ENCODE data around the gene GHRHR.

The GHRHR gene

DNA sequence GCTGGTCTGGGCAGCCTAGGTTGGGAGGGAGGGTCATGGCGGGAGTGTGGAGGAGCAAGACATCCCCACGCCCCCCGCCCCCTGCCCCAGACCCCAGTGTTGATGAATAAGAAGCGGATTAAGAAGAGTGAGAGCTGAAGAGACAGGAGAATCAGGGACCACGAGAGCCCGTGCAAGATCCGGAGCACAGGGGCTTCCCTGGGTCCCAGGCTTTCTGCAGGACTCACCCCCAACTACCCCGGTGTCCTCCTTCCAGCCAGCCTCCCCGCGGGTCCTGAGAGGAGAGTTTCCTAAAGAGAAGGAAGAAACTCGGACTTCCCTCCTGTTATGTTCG, 20.1 kb downstream of the GHRHR start:
- in situ Hi-C loops (cut with MboI; ENCODE audit: low sequenced_read_pairs) = no loop called here

DNA sequence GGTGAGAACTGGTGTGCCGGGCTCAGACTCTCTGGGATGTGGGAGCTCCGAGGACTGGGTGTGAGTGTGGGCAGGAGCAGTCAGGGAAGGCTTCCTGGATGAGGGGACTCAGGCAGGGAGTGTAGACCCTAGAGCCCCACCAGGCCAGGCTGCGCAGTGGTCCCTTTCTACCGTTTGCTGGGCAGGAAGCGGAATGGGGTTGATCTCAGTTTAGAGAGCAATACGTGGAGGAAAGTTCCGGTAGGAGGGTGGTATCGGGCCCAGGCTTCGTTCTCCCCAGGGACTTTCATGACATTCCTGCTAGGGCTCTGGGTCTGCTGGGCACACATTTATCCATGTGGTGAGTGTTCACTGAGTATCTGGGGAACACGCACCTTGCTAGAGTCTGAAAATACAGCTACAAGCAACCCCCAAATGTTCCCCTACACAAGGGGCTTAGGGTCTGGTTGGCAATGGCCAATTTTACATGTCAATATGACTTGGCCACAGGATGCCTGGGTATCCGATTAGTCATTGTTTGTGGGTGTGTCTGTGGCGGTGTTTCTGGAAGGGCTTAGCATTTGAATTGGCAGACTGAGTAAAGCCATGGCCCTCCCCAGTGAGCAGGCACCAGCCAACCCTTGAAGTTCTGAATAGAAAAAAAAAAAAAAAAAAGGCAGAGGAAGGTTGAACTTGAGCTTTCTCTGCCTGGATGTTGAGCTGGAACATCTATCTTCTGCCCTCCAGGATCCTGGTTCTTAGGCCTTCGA, 20.8 kb downstream of the GHRHR start:
- in situ Hi-C loops (cut with MboI; ENCODE audit: low sequenced_read_pairs) = no loop called here

GRCh38 chr7:30985756-30986155, 22.0 kb downstream of the GHRHR start:
- in situ Hi-C loops (cut with MboI; ENCODE audit: low sequenced_read_pairs) = no loop called here

- in situ Hi-C loops (cut with MboI; ENCODE audit: low sequenced_read_pairs) = no loop called here
Measured at GRCh38 chr7:30986331-30986730, 22.6 kb downstream of the GHRHR start.

- in situ Hi-C loops (cut with MboI; ENCODE audit: low sequenced_read_pairs) = no loop called here
Measured at GRCh38 chr7:30986738-30987137, 23.0 kb downstream of the GHRHR start.

DNA sequence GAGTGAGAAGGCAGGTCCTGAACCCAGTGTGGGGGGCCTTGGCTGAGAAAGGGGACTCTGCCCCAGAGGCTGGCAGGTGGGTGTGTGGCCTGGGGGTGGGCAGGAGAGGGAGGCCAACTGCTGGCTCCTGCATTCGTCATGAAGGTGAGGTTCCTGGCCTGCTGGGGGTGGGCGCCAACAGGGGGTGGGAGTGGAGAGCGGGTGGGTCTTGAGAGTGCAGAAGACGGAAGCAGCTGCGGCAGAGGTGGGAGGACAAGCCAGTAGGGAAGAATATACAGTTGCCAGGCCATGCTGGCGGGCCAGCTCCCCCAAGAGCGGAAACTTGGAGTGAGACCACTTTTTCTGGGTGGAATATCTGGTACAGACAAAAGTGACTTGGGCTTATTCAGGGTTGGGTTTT, 23.4 kb downstream of the GHRHR start:
- in situ Hi-C loops (cut with MboI; ENCODE audit: low sequenced_read_pairs) = no loop called here

GRCh38 chr7:30987936-30988335, 24.2 kb downstream of the GHRHR start:
- in situ Hi-C loops (cut with MboI; ENCODE audit: low sequenced_read_pairs) = no loop called here

GRCh38 chr7:30988351-30989005, 24.7 kb downstream of the GHRHR start:
- in situ Hi-C loops (cut with MboI; ENCODE audit: low sequenced_read_pairs) = no loop called here

- in situ Hi-C loops (cut with MboI; ENCODE audit: low sequenced_read_pairs) = no loop called here
Measured at GRCh38 chr7:30989008-30989823, 25.5 kb downstream of the GHRHR start.

GRCh38 chr7:30989824-30990672, 26.3 kb downstream of the GHRHR start:
- in situ Hi-C loops (cut with MboI; ENCODE audit: low sequenced_read_pairs) = no loop called here

GRCh38 chr7:30990673-30991170, 27.0 kb downstream of the GHRHR start:
- in situ Hi-C loops (cut with MboI; ENCODE audit: low sequenced_read_pairs) = no loop called here

GRCh38 chr7:30992414-30992813, 28.7 kb downstream of the GHRHR start:
- in situ Hi-C loops (cut with MboI; ENCODE audit: low sequenced_read_pairs) = no loop called here

GRCh38 chr7:30994206-30995100, 30.7 kb downstream of the GHRHR start:
- in situ Hi-C loops (cut with MboI; ENCODE audit: low sequenced_read_pairs) = no loop called here

DNA sequence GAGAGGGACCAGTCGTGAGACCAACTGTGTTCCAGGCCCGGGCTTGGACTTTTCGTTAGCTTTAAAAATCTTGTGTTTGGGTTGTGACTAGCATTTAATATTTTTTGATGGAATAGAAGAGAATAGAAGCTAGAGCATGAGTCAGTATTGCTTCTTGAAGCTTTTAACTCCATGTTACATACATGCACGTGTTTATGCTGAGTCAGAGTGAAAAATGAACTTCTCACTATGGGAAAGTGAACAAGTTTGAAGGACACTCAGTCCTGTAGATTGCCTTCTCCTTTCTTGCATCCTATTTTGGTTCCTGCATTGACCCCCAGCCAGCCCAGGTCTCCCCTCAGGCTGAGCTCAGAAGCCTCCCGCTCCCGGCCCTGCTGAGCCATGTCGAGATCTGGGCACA, 31.8 kb downstream of the GHRHR start:
- in situ Hi-C loops (cut with MboI; ENCODE audit: low sequenced_read_pairs) = no loop called here

DNA sequence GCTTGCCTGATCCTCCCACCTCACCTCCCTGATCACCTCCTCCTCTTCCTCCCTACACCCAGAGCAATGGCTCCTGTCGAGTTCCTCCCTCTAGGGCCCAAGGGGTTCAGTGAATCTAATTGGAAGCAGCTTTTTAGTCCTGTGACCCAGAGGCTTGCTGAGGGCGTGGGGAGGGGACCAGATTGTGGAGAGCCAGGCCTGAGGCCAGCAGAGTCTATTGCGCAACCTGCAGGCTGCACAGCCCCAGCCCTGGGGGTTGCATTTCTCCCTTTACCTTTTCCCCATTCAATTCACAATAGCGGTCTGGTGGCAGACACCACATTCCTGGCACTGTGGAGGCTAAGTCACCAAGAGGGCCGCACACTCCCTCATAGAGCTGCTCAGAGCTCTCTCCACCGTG, 32.5 kb downstream of the GHRHR start:
- in situ Hi-C loops (cut with MboI; ENCODE audit: low sequenced_read_pairs) = no loop called here

DNA sequence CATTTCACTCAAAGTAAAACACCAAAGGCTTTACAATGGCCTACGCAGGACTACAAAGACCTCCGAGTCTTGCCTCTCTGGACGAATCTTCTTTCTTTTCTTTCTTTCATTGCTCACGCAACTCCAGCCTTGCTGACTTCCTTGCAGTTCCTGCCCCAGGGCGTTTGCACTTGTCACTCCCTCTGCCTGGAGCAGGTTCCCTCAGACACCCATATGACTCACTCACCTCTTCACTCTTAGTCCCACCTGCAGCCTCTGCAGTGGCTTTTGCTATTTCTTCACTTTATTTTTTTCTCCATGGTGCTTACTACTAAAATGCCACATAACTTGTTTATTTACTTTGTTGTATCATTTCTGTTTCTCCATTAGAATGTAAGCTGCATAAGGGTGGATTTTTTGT, 33.1 kb downstream of the GHRHR start:
- in situ Hi-C loops (cut with MboI; ENCODE audit: low sequenced_read_pairs) = no loop called here

DNA sequence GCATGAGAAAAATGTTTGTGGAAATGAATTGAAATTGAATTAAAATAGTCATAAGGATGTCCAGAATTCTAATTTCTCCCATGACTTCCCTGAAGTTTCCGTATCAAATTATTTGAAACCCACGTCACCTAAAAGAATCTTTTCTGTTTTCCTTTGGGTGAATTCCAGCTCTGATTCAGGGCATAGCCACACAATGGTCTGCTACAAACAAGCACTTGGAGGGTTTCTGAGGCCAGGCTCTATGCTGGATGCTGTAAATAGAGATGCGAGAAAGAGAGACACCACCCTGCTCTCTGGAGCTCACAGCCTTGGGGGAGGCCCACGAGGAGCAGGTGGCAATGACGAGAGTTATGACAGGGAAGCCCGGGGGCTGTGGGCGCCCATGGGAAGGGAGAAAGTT, 33.6 kb downstream of the GHRHR start:
- in situ Hi-C loops (cut with MboI; ENCODE audit: low sequenced_read_pairs) = no loop called here

DNA sequence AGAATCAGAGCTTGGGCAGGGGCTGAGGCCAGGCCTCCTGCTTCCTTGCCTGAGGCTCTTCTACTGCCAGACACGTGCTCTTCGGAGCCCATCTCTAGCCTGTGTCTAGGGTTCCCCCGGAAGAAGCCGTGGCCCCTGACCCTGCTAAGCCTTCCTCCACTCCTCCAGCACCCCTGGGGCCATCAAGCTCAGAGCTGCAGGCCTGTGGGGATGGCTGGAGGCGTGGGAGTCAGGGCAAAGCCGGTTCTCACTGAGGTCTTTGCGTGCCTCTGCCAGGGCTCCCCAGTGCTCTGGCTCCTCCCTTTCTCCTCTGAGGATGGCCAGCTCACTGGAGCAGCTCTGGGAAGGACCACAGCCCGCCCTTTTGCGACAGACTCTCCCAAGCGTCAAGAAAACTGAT, 34.4 kb downstream of the GHRHR start:
- in situ Hi-C loops (cut with MboI; ENCODE audit: low sequenced_read_pairs) = no loop called here

DNA sequence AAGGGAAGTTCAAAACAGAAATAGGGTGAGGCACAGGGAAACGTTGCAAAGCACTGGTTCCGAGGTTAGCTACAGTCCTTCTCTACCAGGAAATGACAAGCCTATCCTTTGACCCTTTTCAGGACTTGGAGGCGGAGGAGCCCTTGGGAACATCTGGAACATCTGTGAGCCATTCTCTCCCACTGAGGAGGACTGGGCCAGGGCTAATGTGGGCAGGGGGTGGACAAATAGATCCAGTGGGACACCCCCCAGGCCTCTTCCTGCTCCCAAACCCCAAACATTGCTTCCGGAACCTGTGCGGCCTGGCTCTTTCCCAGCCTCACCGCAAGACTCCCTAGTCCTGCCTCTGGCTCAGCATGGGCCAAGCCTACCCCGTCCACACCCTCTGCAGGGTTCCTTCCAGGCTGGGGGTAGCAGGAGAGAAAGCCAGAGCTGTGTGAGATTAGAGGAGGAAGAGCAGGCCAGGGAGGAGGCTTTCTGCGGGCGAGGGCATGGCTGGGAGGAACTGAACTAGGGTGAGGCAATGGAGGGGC, 36.5 kb downstream of the GHRHR start:
- in situ Hi-C loops (cut with MboI; ENCODE audit: low sequenced_read_pairs) = no loop called here

DNA sequence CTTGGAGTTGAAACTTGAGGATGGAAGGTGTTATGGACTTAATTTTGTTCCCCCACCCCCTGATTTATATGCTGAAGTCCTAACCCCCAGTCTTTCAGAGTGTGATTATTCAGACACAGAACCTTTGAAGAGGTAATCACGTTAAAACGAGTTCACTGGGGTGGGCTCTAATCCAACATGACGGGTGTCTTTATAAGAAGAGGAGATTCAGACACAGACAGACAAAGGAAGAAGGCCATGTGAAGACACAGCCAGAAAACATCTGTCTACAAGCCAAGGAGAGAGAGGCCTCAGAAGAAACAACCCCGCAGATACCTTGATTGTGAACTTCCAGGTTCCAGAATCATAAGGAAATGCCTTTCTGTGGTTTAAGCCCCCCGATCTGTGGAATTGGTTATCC, 37.0 kb downstream of the GHRHR start:
- in situ Hi-C loops (cut with MboI; ENCODE audit: low sequenced_read_pairs) = no loop called here
